Naive thymus-derived CD4-positive, alpha-beta T cell (primary cell): ENCODE measurements around the gene PPP1R3G. TPM values are rescaled to one million over a fixed set of nuclear protein-coding genes. Genes with fewer than 3 reads are reported as not detected.

Source experiments
- ATAC-seq: fragments of 150-1000 bp; cut with Tn5 transposase; 2 replicates; pipeline ENCODE4 v1.10.0; 2021; ENCODE audit warnings: mild to moderate bottlenecking, moderate library complexity
- CTCF ChIA-PET: fragments of 350-600 bp; sonication (Branson Sonifier 250); formaldehyde crosslinking; loops from one replicate; lab custom pipeline; 2021; ENCODE audit warnings: antibody characterized with exemption; lab: Charles Lee
- POLR2A ChIA-PET: fragments of 350-600 bp; sonication (Branson Sonifier 250); formaldehyde crosslinking; loops from one replicate; lab custom pipeline; 2021; ENCODE audit warnings: antibody characterized with exemption, inconsistent platforms; lab: Charles Lee
- DNase-seq, 9 donors: peaks; one replicate each; pipeline versions ENCODE4 v3.0.0 to v3.0.0-alpha.2; 2020 to 2022; ENCODE audit warnings: mixed read lengths in 1 of 9
- H3K27ac ChIP-seq: one replicate; pipeline ENCODE4 v1.7.0; 2013; ENCODE audit warnings: mild to moderate bottlenecking, low read depth, low read length, moderate library complexity
- H3K27me3 ChIP-seq, 2 donors: one replicate each; pipeline ENCODE4 v1.7.0; 2013; ENCODE audit warnings: low read length in 2 of 2, mild to moderate bottlenecking in 2 of 2, moderate library complexity in 2 of 2; ENCODE audit not compliant: control insufficient read depth in 2 of 2, insufficient read depth in 2 of 2
- H3K36me3 ChIP-seq, 3 experiments: 1 replicate in 2 of 3; 2 replicates in 1 of 3; pipeline ENCODE4 v1.7.0; 2013; ENCODE audit warnings: low read length in 3 of 3, mild to moderate bottlenecking in 3 of 3, moderate library complexity in 1 of 3; ENCODE audit not compliant: insufficient read depth in 3 of 3, control insufficient read depth in 2 of 3
- H3K4me1 ChIP-seq, 2 donors: one replicate each; pipeline ENCODE4 v1.7.0; 2013; ENCODE audit warnings: low read length in 2 of 2, mild to moderate bottlenecking in 2 of 2, moderate library complexity in 1 of 2; ENCODE audit not compliant: control insufficient read depth in 2 of 2, insufficient read depth in 2 of 2
- H3K4me3 ChIP-seq: 2 replicates; pipeline ENCODE4 v1.7.0; 2013; ENCODE audit warnings: mild to moderate bottlenecking, low read length
- H3K9me3 ChIP-seq, 3 experiments: 1 replicate in 2 of 3; 2 replicates in 1 of 3; pipeline ENCODE4 v1.7.0; 2013; ENCODE audit warnings: low read length in 3 of 3; ENCODE audit not compliant: control insufficient read depth in 2 of 3
- H3K27ac Mint-ChIP-seq, 9 donors: one replicate each; pipeline ENCODE4 v1.8.0; 2020 to 2022; ENCODE audit warnings: mixed read lengths in 9 of 9, mild to moderate bottlenecking in 8 of 9, moderate library complexity in 5 of 9, inconsistent platforms in 2 of 9
- H3K27me3 Mint-ChIP-seq, 5 donors: one replicate each; pipeline ENCODE4 v1.8.0; 2021 to 2022; ENCODE audit warnings: mixed read lengths in 5 of 5, mild to moderate bottlenecking in 1 of 5
- H3K36me3 Mint-ChIP-seq, 5 donors: one replicate each; pipeline ENCODE4 v1.8.0; 2020 to 2022; ENCODE audit warnings: mixed read lengths in 5 of 5, mild to moderate bottlenecking in 3 of 5, inconsistent platforms in 1 of 5
- H3K4me1 Mint-ChIP-seq, 7 donors: one replicate each; pipeline ENCODE4 v1.8.0; 2020 to 2022; ENCODE audit warnings: mixed read lengths in 7 of 7, mild to moderate bottlenecking in 3 of 7, inconsistent platforms in 1 of 7
- H3K4me3 Mint-ChIP-seq, 10 donors: one replicate each; pipeline ENCODE4 v1.8.0; 2020 to 2022; ENCODE audit warnings: mild to moderate bottlenecking in 10 of 10, mixed read lengths in 10 of 10, moderate library complexity in 6 of 10, inconsistent platforms in 2 of 10
- H3K9me3 Mint-ChIP-seq, 11 donors: one replicate each; pipeline ENCODE4 v1.8.0; 2020 to 2022; ENCODE audit warnings: mixed read lengths in 11 of 11, mild to moderate bottlenecking in 4 of 11, inconsistent platforms in 1 of 11, moderate library complexity in 1 of 11
- intact Hi-C, 2 donors: fragments of 100-400 bp; cut with micrococcal nuclease; formaldehyde crosslinking; loops; one replicate each; pipeline ENCODE4 v1.15.1; 2023
- polyA plus RNA-seq, 2 donors: library from polyadenylated mRNA; unstranded; fragments of 300-500 nt; fragmentation: Illumina TruSeq; gene quantifications; one replicate each; pipeline ENCODE4 v1.2.3, GENCODE V29; 2021
- total RNA-seq, 6 experiments: library from RNA in 5 of 6; stranded (reverse) in 5 of 6; gene quantifications; 1 replicate in 5 of 6; 2 replicates in 1 of 6; pipeline ENCODE4 v1.2.3 and lab custom pipeline; 2021 to 2026

The PPP1R3G gene
- total and polyA plus RNA-seq, 7 experiments from 2014 or later = 0.07 to 0.24 (median 0.08) TPM; not detected in 4

DNA sequence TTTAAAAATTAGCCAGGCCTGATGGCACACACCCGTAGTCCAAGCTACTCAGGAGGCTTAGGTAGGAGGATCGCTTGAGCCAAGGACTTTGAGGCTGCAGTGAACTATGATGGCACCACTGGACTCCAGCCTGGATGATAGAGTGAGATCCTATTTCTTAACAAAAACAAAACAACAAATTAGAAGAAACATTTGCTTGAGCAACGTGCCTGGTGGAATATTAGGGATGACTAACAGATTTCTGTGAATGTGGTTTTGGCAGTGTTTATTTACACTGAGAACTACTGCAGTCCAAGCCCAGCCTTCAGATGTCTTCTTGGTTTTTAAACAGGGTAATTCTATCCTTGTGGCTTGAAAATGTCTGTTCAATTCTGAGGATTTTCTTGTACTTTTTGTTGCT, 9.2 kb downstream of the PPP1R3G start:
- POLR2A ChIA-PET = no interaction called here
- no peaks in the 10 kb centered on the region for H3K4me1 ChIP-seq
- Mint-ChIP-seq H3K36me3 (no peaks in the 10 kb centered on the region), H3K4me3 (no peak overlapping the region), H3K27ac (no peak overlapping the region), H3K9me3 (no peaks in the 10 kb centered on the region), H3K27me3 (peaks cover 22 to 30% (median 26%) of the 10 kb centered on the region in 5 donors), H3K4me1 (peaks cover 0 to 26% (median 16%) of the 10 kb centered on the region in 7 donors)
- H3K27ac ChIP-seq = no peak overlapping the region
- no peaks in the 10 kb centered on the region for H3K27me3 ChIP-seq
- DNase-seq = no peak
- no peaks in the 10 kb centered on the region for H3K9me3 ChIP-seq
- intact Hi-C loops = no loop called here
- no peak overlapping the region for H3K4me3 ChIP-seq
- CTCF ChIA-PET = no interaction called here
- ATAC-seq = no peak
- no peaks in the 10 kb centered on the region for H3K36me3 ChIP-seq

DNA sequence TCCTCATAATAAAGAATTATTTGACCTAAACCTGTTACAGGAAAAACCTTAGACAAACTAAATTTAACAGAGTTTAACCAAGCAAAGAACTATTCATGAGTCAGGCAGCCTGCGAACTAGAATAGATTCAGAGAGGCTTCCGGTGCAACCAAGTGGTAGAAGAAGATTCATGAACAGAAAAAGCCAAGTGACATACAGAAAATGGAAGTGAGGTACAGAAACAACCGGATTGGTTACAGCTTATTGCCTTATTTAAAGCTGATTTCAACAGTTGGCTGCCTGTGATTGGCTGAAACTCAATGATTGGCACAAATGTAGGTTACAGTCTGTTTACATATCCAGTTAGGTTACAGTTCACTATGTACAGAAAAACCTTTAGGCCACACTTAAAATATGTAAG, 10.1 kb downstream of the PPP1R3G start:
- Histone ChIP-seq H3K27ac (no peak overlapping the region), H3K4me3 (no peak overlapping the region), H3K27me3 (no peaks in the 10 kb centered on the region), H3K36me3 (no peaks in the 10 kb centered on the region), H3K4me1 (no peaks in the 10 kb centered on the region), H3K9me3 (no peaks in the 10 kb centered on the region)
- H3K4me3 Mint-ChIP-seq = no peak overlapping the region
- ChIA-PET CTCF (no interaction called here), POLR2A (no interaction called here)
- DNase-seq (no peak), ATAC-seq (no peak)
- H3K36me3 Mint-ChIP-seq = no peaks in the 10 kb centered on the region
- H3K9me3 Mint-ChIP-seq = no peaks in the 10 kb centered on the region
- peaks cover 0 to 18% (median 14%) of the 10 kb centered on the region in 7 donors for H3K4me1 Mint-ChIP-seq
- peaks cover 19 to 26% (median 22%) of the 10 kb centered on the region in 5 donors for H3K27me3 Mint-ChIP-seq
- no peak overlapping the region for H3K27ac Mint-ChIP-seq
- intact Hi-C loops = no loop called here

DNA sequence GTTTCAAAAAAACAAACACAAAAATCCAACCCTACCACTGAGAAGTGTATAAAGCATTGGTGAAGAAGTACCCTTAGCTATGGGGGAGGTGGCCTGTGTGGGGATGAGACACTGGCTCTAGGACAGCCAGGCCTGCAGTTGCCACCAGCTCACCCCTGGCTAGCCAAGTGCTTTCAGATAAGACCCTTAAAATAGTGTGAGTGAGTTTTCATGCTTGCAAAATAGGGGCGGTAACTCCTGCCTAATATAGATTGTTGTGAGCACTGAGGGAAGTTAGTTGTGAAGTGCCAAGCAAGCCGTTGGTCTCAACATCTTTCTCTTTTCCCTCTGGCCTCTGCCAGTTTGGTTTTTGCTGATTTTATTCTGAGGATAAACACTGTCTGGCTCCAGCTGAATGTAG, 11.3 kb downstream of the PPP1R3G start:
- Mint-ChIP-seq H3K27me3 (peaks cover 9 to 22% (median 11%) of the 10 kb centered on the region in 5 donors), H3K27ac (no peak overlapping the region), H3K36me3 (no peaks in the 10 kb centered on the region), H3K9me3 (peaks cover 0 to 1% (median 0%) of the 10 kb centered on the region in 11 donors), H3K4me3 (no peak overlapping the region), H3K4me1 (peaks cover 0 to 8% (median 6%) of the 10 kb centered on the region in 7 donors)
- POLR2A ChIA-PET = no interaction called here
- no peak overlapping the region for H3K4me3 ChIP-seq
- no peaks in the 10 kb centered on the region for H3K27me3 ChIP-seq
- CTCF ChIA-PET = no interaction called here
- H3K36me3 ChIP-seq = no peaks in the 10 kb centered on the region
- H3K27ac ChIP-seq = no peak overlapping the region
- DNase-seq = no peak
- no peaks in the 10 kb centered on the region for H3K9me3 ChIP-seq
- no peaks in the 10 kb centered on the region for H3K4me1 ChIP-seq
- ATAC-seq = no peak
- intact Hi-C loops = no loop called here

DNA sequence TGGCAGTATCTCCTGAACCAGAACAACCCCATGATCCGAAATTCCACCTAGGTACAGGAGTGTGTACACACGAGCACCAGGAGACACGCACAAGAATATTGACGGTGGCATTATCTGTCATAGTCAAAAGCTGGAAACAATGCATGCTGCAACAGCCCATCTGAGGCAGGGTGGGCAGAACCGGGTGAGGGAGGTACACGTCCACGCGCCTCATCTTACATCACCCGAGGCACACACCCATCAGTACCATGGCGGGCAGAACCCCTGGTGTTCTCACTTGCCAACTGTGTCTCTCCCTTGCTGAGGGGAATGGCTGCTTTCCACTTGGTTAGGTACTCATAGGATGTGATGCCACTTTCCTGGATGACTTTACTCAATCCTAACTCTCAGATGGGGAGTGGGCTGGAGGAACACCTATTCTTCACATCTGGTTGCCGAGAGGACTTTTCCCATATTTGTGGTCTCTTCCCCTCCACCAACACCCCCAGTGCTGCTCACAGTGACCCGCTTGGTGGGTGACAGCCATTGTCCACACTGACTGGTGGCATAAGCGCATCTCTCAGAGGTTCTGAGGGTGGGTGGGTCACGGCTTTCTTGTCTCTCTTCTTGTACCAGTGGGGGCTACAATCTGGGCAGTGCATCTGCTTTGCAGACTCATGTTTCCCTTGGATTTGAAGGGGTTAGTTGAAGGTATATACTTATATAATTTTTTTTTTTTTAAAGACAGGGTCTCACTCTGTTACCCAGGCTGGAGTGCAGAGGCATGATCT, 13.5 kb downstream of the PPP1R3G start:
- ChIA-PET CTCF (no interaction called here), POLR2A (no interaction called here)
- no peak overlapping the region for H3K27ac ChIP-seq
- intact Hi-C loops = no loop called here
- peaks cover 0 to 6% (median 0%) of the 10 kb centered on the region in 7 donors for H3K4me1 Mint-ChIP-seq
- H3K4me3 ChIP-seq = no peak overlapping the region
- H3K27me3 ChIP-seq = no peaks in the 10 kb centered on the region
- H3K27ac Mint-ChIP-seq = no peak overlapping the region
- H3K36me3 ChIP-seq = no peaks in the 10 kb centered on the region
- no peaks in the 10 kb centered on the region for H3K9me3 ChIP-seq
- no peak overlapping the region for H3K4me3 Mint-ChIP-seq
- ATAC-seq (no peak), DNase-seq (no peak)
- peaks cover 0 to 17% (median 4%) of the 10 kb centered on the region in 5 donors for H3K27me3 Mint-ChIP-seq
- peaks cover 0 to 4% (median 0%) of the 10 kb centered on the region in 5 donors for H3K36me3 Mint-ChIP-seq
- no peaks in the 10 kb centered on the region for H3K4me1 ChIP-seq
- peaks cover 0 to 4% (median 0%) of the 10 kb centered on the region in 11 donors for H3K9me3 Mint-ChIP-seq

DNA sequence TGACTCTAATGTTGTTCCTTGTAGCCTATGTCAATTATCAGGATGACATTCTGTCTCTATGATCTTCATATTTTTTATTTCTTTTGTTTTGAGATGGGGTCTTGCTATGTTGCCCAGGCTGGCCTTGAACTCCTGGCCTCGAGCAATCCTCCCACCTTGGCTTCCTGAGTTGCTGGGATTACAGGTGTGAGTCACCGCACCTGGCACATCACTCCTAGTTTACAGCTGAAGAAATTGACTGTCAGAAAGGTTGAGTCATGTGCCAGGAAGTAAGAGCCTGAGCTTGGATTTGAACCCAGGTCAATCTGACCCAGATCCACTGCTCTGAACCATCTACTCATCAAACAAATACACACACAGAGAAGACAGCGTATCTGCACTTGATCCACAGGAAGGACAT, 14.4 kb downstream of the PPP1R3G start:
- H3K4me1 Mint-ChIP-seq = peaks cover 0 to 6% (median 0%) of the 10 kb centered on the region in 7 donors
- peaks cover 0 to 17% (median 2%) of the 10 kb centered on the region in 5 donors for H3K27me3 Mint-ChIP-seq
- H3K27me3 ChIP-seq = no peaks in the 10 kb centered on the region
- H3K4me3 ChIP-seq = no peak overlapping the region
- no peaks in the 10 kb centered on the region for H3K36me3 ChIP-seq
- ChIA-PET POLR2A (no interaction called here), CTCF (no interaction called here)
- no peak overlapping the region for H3K27ac ChIP-seq
- peaks cover 0 to 4% (median under 1%) of the 10 kb centered on the region in 5 donors for H3K36me3 Mint-ChIP-seq
- DNase-seq = no peak
- no peak for ATAC-seq
- no peaks in the 10 kb centered on the region for H3K9me3 ChIP-seq
- intact Hi-C loops = no loop called here
- no peak overlapping the region for H3K4me3 Mint-ChIP-seq
- no peaks in the 10 kb centered on the region for H3K4me1 ChIP-seq
- H3K9me3 Mint-ChIP-seq = peaks cover 0 to 11% (median 0%) of the 10 kb centered on the region in 11 donors
- H3K27ac Mint-ChIP-seq = no peak overlapping the region

DNA sequence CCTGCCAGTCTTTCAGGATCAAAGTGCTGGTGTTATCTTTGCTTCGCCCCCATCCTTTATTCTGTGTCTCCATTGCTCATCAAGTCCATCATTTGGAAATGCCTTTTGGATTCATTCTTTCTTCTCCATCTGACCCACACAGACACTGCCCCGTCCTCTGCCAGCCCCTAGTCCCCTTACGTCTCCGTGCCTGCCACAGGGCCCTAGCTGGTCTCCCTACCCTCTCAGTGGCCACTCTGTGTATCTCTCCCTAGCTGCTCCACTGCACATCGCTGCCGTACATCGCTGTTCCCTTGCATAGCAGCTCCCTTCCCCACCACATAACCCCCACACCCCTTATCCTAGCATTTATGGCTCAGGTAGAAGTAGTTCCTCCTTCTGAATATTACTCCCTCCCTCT, 15.7 kb downstream of the PPP1R3G start:
- Histone ChIP-seq H3K9me3 (no peaks in the 10 kb centered on the region), H3K27ac (no peak overlapping the region), H3K36me3 (no peaks in the 10 kb centered on the region), H3K27me3 (no peaks in the 10 kb centered on the region), H3K4me3 (no peak overlapping the region), H3K4me1 (no peaks in the 10 kb centered on the region)
- Mint-ChIP-seq H3K9me3 (peaks cover 0 to 16% (median 0%) of the 10 kb centered on the region in 11 donors), H3K36me3 (peaks cover 0 to 5% (median 3%) of the 10 kb centered on the region in 5 donors), H3K4me3 (no peak overlapping the region), H3K27me3 (peaks cover 0 to 14% (median 0%) of the 10 kb centered on the region in 5 donors), H3K27ac (no peak overlapping the region), H3K4me1 (peaks cover 0 to 6% (median 0%) of the 10 kb centered on the region in 7 donors)
- intact Hi-C loops = no loop called here
- no peak for DNase-seq
- POLR2A ChIA-PET = no interaction called here
- CTCF ChIA-PET = no interaction called here
- ATAC-seq = no peak
